Transverse colon (tissue), 3 donors: ENCODE measurements around the gene GRK4.

Source experiments
- CTCF ChIP-seq, 5 experiments: fragments of 200-600 bp in 3 of 5; fragments of 450-650 bp in 2 of 5; sonication (generic) in 3 of 5; IDR thresholded peaks; 1 replicate in 2 of 5; 2 replicates in 3 of 5; pipeline ENCODE4 v1.5.1; 2016 to 2017; ENCODE audit warnings: antibody characterized with exemption in 5 of 5, inconsistent platforms in 3 of 5, mild to moderate bottlenecking in 2 of 5, moderate library complexity in 1 of 5
- POLR2A ChIP-seq: fragments of 450-650 bp; IDR thresholded peaks from one replicate; pipeline ENCODE4 v1.6.1; 2016; ENCODE audit warnings: antibody characterized with exemption, mild to moderate bottlenecking, moderate library complexity

- TF ChIP-seq CTCF (IDR thresholded peaks at IDR 0.05) (no peak), POLR2A (no peak)
Measured at GRCh38 chr4:3082925-3083515, 119.6 kb downstream of the GRK4 start.
